MCF 10A (cell line): ENCODE data around the gene PRKN. TPM values are rescaled to one million over a fixed set of nuclear protein-coding genes. Genes with fewer than 3 reads are reported as not detected.

Experiments
- BruUV-seq: library from RNA; stranded (reverse); fragments of 400-500 nt; replicated peaks from 2 replicates; lab custom pipeline; 2021; lab: Mats Ljungman, UMichigan
- CTCF ChIA-PET: fragments of 300-600 bp; sonication (Branson Sonifier 250); formaldehyde crosslinking; extraction: SDS; loops from one replicate; lab custom pipeline; 2021; ENCODE audit warnings: antibody characterized with exemption, inconsistent platforms; lab: Yijun Ruan, JAX
- POLR2A ChIA-PET: fragments of 300-600, 350-650 bp; sonication (Branson Sonifier 250); formaldehyde crosslinking; extraction: SDS; loops from one replicate; lab custom pipeline; 2020; ENCODE audit warnings: antibody characterized with exemption, inconsistent platforms; lab: Yijun Ruan, JAX
- DNase-seq: peaks from one replicate; pipeline ENCODE4 v3.0.0-alpha.2; 2018; ENCODE audit not compliant: unreplicated experiment
- H3K27ac Mint-ChIP-seq: one replicate; pipeline ENCODE4 v1.8.0; 2022; ENCODE audit warnings: mild to moderate bottlenecking, low read depth, mixed read lengths; ENCODE audit not compliant: unreplicated experiment
- H3K27me3 Mint-ChIP-seq: one replicate; pipeline ENCODE4 v1.8.0; 2022; ENCODE audit warnings: mixed read lengths; ENCODE audit not compliant: insufficient read depth, unreplicated experiment
- H3K36me3 Mint-ChIP-seq: one replicate; pipeline ENCODE4 v1.8.0; 2022; ENCODE audit warnings: mild to moderate bottlenecking, moderate library complexity, mixed read lengths; ENCODE audit not compliant: insufficient read depth, unreplicated experiment
- H3K4me1 Mint-ChIP-seq: one replicate; pipeline ENCODE4 v1.8.0; 2022; ENCODE audit warnings: mixed read lengths; ENCODE audit not compliant: insufficient read depth, unreplicated experiment
- H3K4me3 Mint-ChIP-seq: one replicate; pipeline ENCODE4 v1.8.0; 2022; ENCODE audit warnings: mild to moderate bottlenecking, moderate library complexity, mixed read lengths; ENCODE audit not compliant: unreplicated experiment
- H3K9me3 Mint-ChIP-seq: one replicate; pipeline ENCODE4 v1.8.0; 2022; ENCODE audit warnings: mixed read lengths; ENCODE audit not compliant: unreplicated experiment
- intact Hi-C: fragments of 100-400 bp; cut with micrococcal nuclease; formaldehyde crosslinking; loops from 2 replicates; pipeline ENCODE4 v1.14.1; 2022
- total RNA-seq: library from RNA; stranded (reverse); gene quantifications from 2 replicates; pipeline ENCODE4 v1.2.3, GENCODE V29; 2022
- TF ChIP-seq, protein P1 (sequence below): fragments of 200-600 bp; IDR thresholded peaks from one replicate; pipeline ENCODE4 v1.8.0; 2022; ENCODE audit warnings: antibody characterized with exemption, mild to moderate bottlenecking; ENCODE audit not compliant: unreplicated experiment

PRKN gene
- total RNA-seq, 1 experiment from 2014 or later, result 2.5 TPM

GRCh38 chr6:162032620-162033019 is 694.9 kb downstream of the PRKN start:
- Mint-ChIP-seq H3K27me3 (no peaks in the 10 kb centered on the region), H3K4me3 (no peak overlapping the region), H3K36me3 (no peaks in the 10 kb centered on the region), H3K9me3 (no peaks in the 10 kb centered on the region), H3K27ac (no peak overlapping the region), H3K4me1 (no peaks in the 10 kb centered on the region)
- ChIA-PET CTCF (no interaction called here), POLR2A (no interaction called here)
- TF ChIP-seq, protein P1, sequence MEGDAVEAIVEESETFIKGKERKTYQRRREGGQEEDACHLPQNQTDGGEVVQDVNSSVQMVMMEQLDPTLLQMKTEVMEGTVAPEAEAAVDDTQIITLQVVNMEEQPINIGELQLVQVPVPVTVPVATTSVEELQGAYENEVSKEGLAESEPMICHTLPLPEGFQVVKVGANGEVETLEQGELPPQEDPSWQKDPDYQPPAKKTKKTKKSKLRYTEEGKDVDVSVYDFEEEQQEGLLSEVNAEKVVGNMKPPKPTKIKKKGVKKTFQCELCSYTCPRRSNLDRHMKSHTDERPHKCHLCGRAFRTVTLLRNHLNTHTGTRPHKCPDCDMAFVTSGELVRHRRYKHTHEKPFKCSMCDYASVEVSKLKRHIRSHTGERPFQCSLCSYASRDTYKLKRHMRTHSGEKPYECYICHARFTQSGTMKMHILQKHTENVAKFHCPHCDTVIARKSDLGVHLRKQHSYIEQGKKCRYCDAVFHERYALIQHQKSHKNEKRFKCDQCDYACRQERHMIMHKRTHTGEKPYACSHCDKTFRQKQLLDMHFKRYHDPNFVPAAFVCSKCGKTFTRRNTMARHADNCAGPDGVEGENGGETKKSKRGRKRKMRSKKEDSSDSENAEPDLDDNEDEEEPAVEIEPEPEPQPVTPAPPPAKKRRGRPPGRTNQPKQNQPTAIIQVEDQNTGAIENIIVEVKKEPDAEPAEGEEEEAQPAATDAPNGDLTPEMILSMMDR, result no peak
- peak; percentile 38 for DNase-seq
- intact Hi-C loops, result no loop called here
- no TSS peak for BruUV-seq

- ChIA-PET POLR2A (no interaction called here), CTCF (interaction anchor here (0.6 to 0.7 kb wide), 2 partner anchors 9 to 30 kb away, joined by 3 read pairs; no protein-coding TSS in a partner anchor)
- BruUV-seq, result no TSS peak
- Mint-ChIP-seq H3K27ac (no peak overlapping the region), H3K36me3 (no peaks in the 10 kb centered on the region), H3K4me1 (no peaks in the 10 kb centered on the region), H3K9me3 (no peaks in the 10 kb centered on the region), H3K4me3 (no peak overlapping the region), H3K27me3 (no peaks in the 10 kb centered on the region)
- TF ChIP-seq, protein P1, result no peak
- intact Hi-C loops, result no loop called here
- no peak for DNase-seq
Observed at GRCh38 chr6:162029873-162030576, 697.5 kb downstream of the PRKN start.

DNA sequence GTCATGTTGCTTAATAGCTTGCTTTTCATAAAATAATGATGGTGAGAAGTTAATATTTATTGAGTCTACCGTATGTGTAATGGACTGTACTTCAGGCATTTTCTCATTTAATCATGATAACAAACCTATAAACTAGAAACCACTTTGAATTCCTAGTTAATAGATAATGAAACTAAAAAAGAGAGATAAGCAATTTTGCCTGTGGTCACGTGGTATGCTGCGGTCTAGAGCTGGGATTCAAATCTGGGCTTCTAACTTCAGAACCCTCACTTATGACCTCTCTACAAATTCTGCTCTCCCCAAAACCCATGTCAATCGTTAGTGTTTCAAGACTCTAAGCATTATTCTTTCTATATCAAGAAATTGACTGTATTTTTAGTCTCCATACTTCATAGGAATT is 700.7 kb downstream of the PRKN start:
- DNase-seq, result no peak
- ChIA-PET POLR2A (no interaction called here), CTCF (no interaction called here)
- Mint-ChIP-seq H3K36me3 (no peaks in the 10 kb centered on the region), H3K27ac (no peak overlapping the region), H3K9me3 (no peaks in the 10 kb centered on the region), H3K4me3 (no peak overlapping the region), H3K4me1 (no peaks in the 10 kb centered on the region), H3K27me3 (no peaks in the 10 kb centered on the region)
- no TSS peak for BruUV-seq
- intact Hi-C loops, result no loop called here
- TF ChIP-seq, protein P1, result no peak

DNA sequence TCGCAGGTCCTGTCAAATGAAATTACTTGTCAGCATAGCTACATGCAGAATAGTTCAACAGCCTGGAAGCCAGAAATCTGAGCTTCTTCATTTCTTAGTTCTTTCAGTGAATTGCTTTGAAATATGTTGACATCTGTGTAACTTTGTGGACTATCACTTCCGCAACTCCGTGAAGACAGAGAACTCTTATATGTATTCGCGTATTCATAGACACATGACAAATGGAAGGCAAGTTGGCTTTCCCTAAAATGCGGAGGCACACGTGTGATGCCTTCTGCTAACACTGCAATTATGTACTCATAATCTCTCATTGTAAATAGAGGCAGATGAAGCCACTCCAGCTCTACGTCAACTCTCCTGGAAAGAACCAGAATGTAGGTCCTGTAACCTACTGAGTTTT is 701.5 kb downstream of the PRKN start:
- Mint-ChIP-seq H3K4me3 (no peak overlapping the region), H3K27me3 (no peaks in the 10 kb centered on the region), H3K27ac (no peak overlapping the region), H3K9me3 (no peaks in the 10 kb centered on the region), H3K36me3 (no peaks in the 10 kb centered on the region), H3K4me1 (no peaks in the 10 kb centered on the region)
- TF ChIP-seq, protein P1, result no peak
- DNase-seq, result no peak
- no TSS peak for BruUV-seq
- ChIA-PET POLR2A (no interaction called here), CTCF (interaction anchor here (0.9 kb wide), 1 partner anchor 82 kb away, joined by 3 read pairs; no protein-coding TSS in a partner anchor)
- intact Hi-C loops, result no loop called here
